Progenitor cell of endocrine pancreas (in vitro differentiated cells): Measurements from ENCODE around the gene GOLGA7B. TPM values are rescaled to one million over a fixed set of nuclear protein-coding genes. Genes with fewer than 3 reads are reported as not detected.

Experiments used
- DNase-seq: peaks from one replicate; pipeline ENCODE4 v3.0.0; 2021; ENCODE audit warnings: low spot score; ENCODE audit not compliant: unreplicated experiment
- H3K27ac Mint-ChIP-seq: 2 replicates; pipeline ENCODE4 v1.8.0; 2021; ENCODE audit warnings: mild to moderate bottlenecking, moderate library complexity, mixed read lengths
- H3K27me3 Mint-ChIP-seq: 2 replicates; pipeline ENCODE4 v1.8.0; 2021; ENCODE audit warnings: mixed read lengths
- H3K36me3 Mint-ChIP-seq: 2 replicates; pipeline ENCODE4 v1.8.0; 2022; ENCODE audit warnings: mixed read lengths; ENCODE audit not compliant: insufficient read depth
- H3K4me1 Mint-ChIP-seq: 2 replicates; pipeline ENCODE4 v1.8.0; 2021; ENCODE audit warnings: low read depth, mixed read lengths
- H3K4me3 Mint-ChIP-seq: 2 replicates; pipeline ENCODE4 v1.8.0; 2021; ENCODE audit warnings: low read depth, mild to moderate bottlenecking, moderate library complexity, mixed read lengths
- H3K9me3 Mint-ChIP-seq: 2 replicates; pipeline ENCODE4 v1.8.0; 2021; ENCODE audit warnings: low read depth, mixed read lengths
- total RNA-seq: library from RNA; stranded (reverse); gene quantifications from 2 replicates; pipeline ENCODE4 v1.2.1, GENCODE V29; 2021
- TF ChIP-seq, protein P1 (sequence below): fragments of 200-600 bp; sonication (generic); IDR thresholded peaks from one replicate; pipeline ENCODE4 v1.5.0; 2021; ENCODE audit warnings: antibody characterized with exemption, mild to moderate bottlenecking; ENCODE audit not compliant: unreplicated experiment

The GOLGA7B gene
- total RNA-seq, 1 donor from 2014 or later, result 1.4 TPM

GRCh38 chr10:97810446-97810845, 39.2 kb upstream of the GOLGA7B start:
- Mint-ChIP-seq H3K36me3 (no peaks in the 10 kb centered on the region), H3K27ac (no peak overlapping the region), H3K9me3 (no peaks in the 10 kb centered on the region), H3K4me1 (peaks cover 5% of the 10 kb centered on the region), H3K27me3 (peaks cover 7% of the 10 kb centered on the region), H3K4me3 (no peak overlapping the region)
- no peak for DNase-seq
- TF ChIP-seq, protein P1, sequence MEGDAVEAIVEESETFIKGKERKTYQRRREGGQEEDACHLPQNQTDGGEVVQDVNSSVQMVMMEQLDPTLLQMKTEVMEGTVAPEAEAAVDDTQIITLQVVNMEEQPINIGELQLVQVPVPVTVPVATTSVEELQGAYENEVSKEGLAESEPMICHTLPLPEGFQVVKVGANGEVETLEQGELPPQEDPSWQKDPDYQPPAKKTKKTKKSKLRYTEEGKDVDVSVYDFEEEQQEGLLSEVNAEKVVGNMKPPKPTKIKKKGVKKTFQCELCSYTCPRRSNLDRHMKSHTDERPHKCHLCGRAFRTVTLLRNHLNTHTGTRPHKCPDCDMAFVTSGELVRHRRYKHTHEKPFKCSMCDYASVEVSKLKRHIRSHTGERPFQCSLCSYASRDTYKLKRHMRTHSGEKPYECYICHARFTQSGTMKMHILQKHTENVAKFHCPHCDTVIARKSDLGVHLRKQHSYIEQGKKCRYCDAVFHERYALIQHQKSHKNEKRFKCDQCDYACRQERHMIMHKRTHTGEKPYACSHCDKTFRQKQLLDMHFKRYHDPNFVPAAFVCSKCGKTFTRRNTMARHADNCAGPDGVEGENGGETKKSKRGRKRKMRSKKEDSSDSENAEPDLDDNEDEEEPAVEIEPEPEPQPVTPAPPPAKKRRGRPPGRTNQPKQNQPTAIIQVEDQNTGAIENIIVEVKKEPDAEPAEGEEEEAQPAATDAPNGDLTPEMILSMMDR, result no peak

DNA sequence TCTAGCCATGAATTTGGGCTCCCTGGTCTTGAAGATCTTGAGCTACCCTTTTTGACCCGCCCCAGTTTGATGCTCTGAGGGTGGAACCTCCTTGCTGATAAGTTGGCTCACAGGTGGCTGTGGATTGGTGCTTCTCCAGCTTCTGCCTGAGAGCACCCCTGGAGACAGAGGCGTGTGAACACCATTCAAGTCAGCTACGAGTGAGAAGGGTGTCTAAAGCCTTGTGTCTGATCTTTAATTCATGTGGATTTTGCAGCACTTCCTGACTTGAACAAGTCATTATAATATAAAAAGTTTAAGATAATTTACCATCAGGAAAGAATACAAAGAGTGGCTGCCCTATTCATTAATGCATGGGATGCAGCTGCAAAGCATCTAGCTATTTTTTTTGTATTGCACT, 37.7 kb upstream of the GOLGA7B start:
- peaks cover 7% of the 10 kb centered on the region for H3K27me3 Mint-ChIP-seq
- H3K36me3 Mint-ChIP-seq, result no peaks in the 10 kb centered on the region
- peaks cover 5% of the 10 kb centered on the region for H3K4me1 Mint-ChIP-seq
- DNase-seq, result no peak
- H3K9me3 Mint-ChIP-seq, result no peaks in the 10 kb centered on the region
- TF ChIP-seq, protein P1, result no peak
- no peak overlapping the region for H3K4me3 Mint-ChIP-seq
- no peak overlapping the region for H3K27ac Mint-ChIP-seq

DNA sequence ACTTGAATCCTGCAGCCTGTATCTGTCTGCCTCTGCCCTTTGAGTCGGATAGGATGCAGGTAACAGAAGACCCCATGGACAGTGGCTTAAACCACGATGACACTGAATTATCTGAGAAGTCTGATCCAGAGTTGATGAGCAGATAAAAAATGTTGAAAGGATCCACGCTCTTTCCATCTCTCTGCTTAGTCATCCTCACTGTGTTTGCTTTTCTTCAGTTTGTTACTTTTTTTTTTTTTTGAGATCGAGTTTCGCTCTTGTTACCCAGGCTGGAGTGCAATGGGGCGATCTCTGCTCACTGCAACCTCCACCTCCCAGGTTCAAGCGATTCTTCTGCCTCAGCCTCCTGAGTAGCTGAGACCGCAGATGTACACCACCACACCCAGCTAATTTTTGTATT, 36.9 kb upstream of the GOLGA7B start:
- Mint-ChIP-seq H3K36me3 (no peaks in the 10 kb centered on the region), H3K27ac (no peak overlapping the region), H3K9me3 (no peaks in the 10 kb centered on the region), H3K4me3 (no peak overlapping the region), H3K4me1 (peaks cover 8% of the 10 kb centered on the region), H3K27me3 (peaks cover 10% of the 10 kb centered on the region)
- no peak for DNase-seq
- TF ChIP-seq, protein P1, result no peak

DNA sequence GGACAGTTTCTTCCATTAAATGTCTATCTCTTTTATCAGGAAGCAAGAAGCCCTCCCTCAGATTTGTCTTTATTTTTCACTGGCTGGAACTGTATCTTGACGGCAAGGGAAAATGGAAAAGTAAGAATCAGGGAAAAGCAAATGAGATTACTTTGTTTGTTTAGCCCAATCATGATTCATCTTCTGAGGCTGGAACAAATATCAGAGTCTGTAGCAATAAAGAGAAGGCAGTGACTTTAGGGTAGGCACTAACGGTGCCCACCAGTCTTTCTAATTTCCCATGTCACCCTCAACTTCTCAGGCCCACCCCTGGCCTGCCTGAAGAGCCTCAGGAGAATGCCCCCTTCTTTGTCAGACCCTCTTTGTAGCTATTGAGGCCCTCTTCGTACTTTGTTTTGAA, 36.3 kb upstream of the GOLGA7B start:
- Mint-ChIP-seq H3K27ac (no peak overlapping the region), H3K4me1 (peaks cover 12% of the 10 kb centered on the region), H3K27me3 (peaks cover 10% of the 10 kb centered on the region), H3K36me3 (no peaks in the 10 kb centered on the region), H3K4me3 (no peak overlapping the region), H3K9me3 (no peaks in the 10 kb centered on the region)
- TF ChIP-seq, protein P1, result no peak
- DNase-seq, result no peak

GRCh38 chr10:97814996-97815395, 34.6 kb upstream of the GOLGA7B start:
- no peaks in the 10 kb centered on the region for H3K9me3 Mint-ChIP-seq
- TF ChIP-seq, protein P1, result no peak

More at GRCh38 chr10:97814996-97815395, 34.6 kb upstream of the GOLGA7B start:
- no peak overlapping the region for H3K4me3 Mint-ChIP-seq
- DNase-seq, result no peak
- H3K36me3 Mint-ChIP-seq, result no peaks in the 10 kb centered on the region
- H3K27ac Mint-ChIP-seq, result no peak overlapping the region
- H3K27me3 Mint-ChIP-seq, result peaks cover 14% of the 10 kb centered on the region
- H3K4me1 Mint-ChIP-seq, result peaks cover 12% of the 10 kb centered on the region
